Natural killer cell (primary cell): Measurements from ENCODE around the gene AJAP1. TPM values are rescaled to one million over a fixed set of nuclear protein-coding genes. Genes with fewer than 3 reads are reported as not detected.

Experiments
- ATAC-seq, 3 donors: fragments of 150-1000 bp in 2 of 3; fragments of 200-7000 bp in 1 of 3; cut with Tn5 transposase; 1 replicate in 1 of 3; 2 replicates in 2 of 3; pipeline ENCODE4 v1.10.0; 2021; ENCODE audit warnings: mild to moderate bottlenecking in 2 of 3, moderate library complexity in 2 of 3
- DNase-seq, 2 donors: peaks; one replicate each; pipeline versions ENCODE4 v3.0.0 to v3.0.0-alpha.2; 2013 to 2021; ENCODE audit warnings: mixed read lengths in 1 of 2
- H3K27ac ChIP-seq: one replicate; pipeline ENCODE4 v1.5.1; 2013; ENCODE audit warnings: mild to moderate bottlenecking, low read length
- H3K27me3 ChIP-seq: one replicate; pipeline ENCODE4 v1.6.1; 2013; ENCODE audit warnings: low read length; ENCODE audit not compliant: control insufficient read depth, insufficient read depth
- H3K36me3 ChIP-seq: one replicate; pipeline ENCODE4 v1.6.1; 2013; ENCODE audit warnings: low read length; ENCODE audit not compliant: control insufficient read depth, insufficient read depth
- H3K4me1 ChIP-seq: one replicate; pipeline ENCODE4 v1.6.1; 2013; ENCODE audit warnings: low read length; ENCODE audit not compliant: control insufficient read depth, insufficient read depth
- H3K4me3 ChIP-seq: one replicate; pipeline ENCODE4 v1.5.1; 2013; ENCODE audit warnings: low read length
- H3K9me3 ChIP-seq: one replicate; pipeline ENCODE4 v1.6.1; 2013; ENCODE audit warnings: low read length; ENCODE audit not compliant: control insufficient read depth, insufficient read depth
- H3K27ac Mint-ChIP-seq, 2 donors: one replicate each; pipeline ENCODE4 v1.8.0; 2022; ENCODE audit warnings: mild to moderate bottlenecking in 2 of 2, mixed read lengths in 2 of 2, moderate library complexity in 1 of 2
- H3K27me3 Mint-ChIP-seq, 2 donors: one replicate each; pipeline ENCODE4 v1.8.0; 2022; ENCODE audit warnings: low read depth in 2 of 2, mixed read lengths in 2 of 2
- H3K36me3 Mint-ChIP-seq: one replicate; pipeline ENCODE4 v1.8.0; 2022; ENCODE audit warnings: mixed read lengths
- H3K4me1 Mint-ChIP-seq, 2 donors: one replicate each; pipeline ENCODE4 v1.8.0; 2022; ENCODE audit warnings: mixed read lengths in 2 of 2
- H3K4me3 Mint-ChIP-seq: one replicate; pipeline ENCODE4 v1.8.0; 2022; ENCODE audit warnings: mild to moderate bottlenecking, moderate library complexity, mixed read lengths
- H3K9me3 Mint-ChIP-seq, 2 donors: one replicate each; pipeline ENCODE4 v1.8.0; 2022; ENCODE audit warnings: mixed read lengths in 2 of 2
- WGBS: methylation state at CpG from one replicate; pipeline ENCODE4 v1.1.7; 2013; ENCODE audit warnings: missing lambda C conversion rate; ENCODE audit not compliant: insufficient coverage; 5-methylcytosine and 5-hydroxymethylcytosine counted together
- intact Hi-C: fragments of 100-400 bp; cut with micrococcal nuclease; formaldehyde crosslinking; loops from one replicate; pipeline ENCODE4 v1.14.2; 2022
- total RNA-seq, 4 donors: library from RNA; stranded (reverse); fragments of 120-200 nt in 1 of 4; gene quantifications; one replicate each; pipeline versions ENCODE4 v1.2.3 to v1.2.4, GENCODE V29; 2013 to 2022
- TF ChIP-seq, protein P1 (sequence below): fragments of 200-600 bp; IDR thresholded peaks from one replicate; pipeline ENCODE4 v1.8.0; 2022; ENCODE audit warnings: antibody characterized with exemption

Gene AJAP1
- total RNA-seq, 3 donors from 2014 or later (not counting 1 experiment from before 2014, with no cell fraction given) = not detected

DNA sequence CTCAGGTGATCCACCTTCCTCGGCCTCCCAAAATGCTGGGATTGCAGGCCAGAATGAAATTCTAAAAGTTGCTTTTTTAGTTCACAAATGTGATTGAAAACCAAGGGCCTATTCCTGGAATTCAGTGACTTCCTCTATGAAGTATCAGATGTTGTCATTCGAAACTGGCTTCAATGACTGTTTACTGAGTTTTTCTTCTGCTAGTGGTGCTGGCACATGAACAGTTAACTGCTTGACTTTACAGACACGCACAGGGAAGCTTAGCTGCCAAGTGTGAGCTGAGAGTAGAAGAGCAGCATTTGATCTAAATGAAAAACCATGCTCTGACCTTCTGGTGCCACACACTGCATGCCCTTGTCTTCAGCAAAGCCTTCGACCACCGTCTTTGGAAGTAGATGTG is 32.8 kb upstream of the AJAP1 start:
- Mint-ChIP-seq H3K27me3 (no peaks in the 10 kb centered on the region), H3K9me3 (no peaks in the 10 kb centered on the region), H3K4me3 (no peak overlapping the region), H3K4me1 (no peaks in the 10 kb centered on the region), H3K36me3 (no peaks in the 10 kb centered on the region), H3K27ac (no peak overlapping the region)
- Histone ChIP-seq H3K9me3 (no peaks in the 10 kb centered on the region), H3K4me1 (no peaks in the 10 kb centered on the region), H3K27me3 (no peaks in the 10 kb centered on the region), H3K4me3 (no peak overlapping the region), H3K27ac (no peak overlapping the region), H3K36me3 (no peaks in the 10 kb centered on the region)
- DNase-seq (no peak), ATAC-seq (no peak)
- intact Hi-C loops = no loop called here
- WGBS = 66% methylated on average over 5 of the region's 5 CpGs
- TF ChIP-seq, protein P1, sequence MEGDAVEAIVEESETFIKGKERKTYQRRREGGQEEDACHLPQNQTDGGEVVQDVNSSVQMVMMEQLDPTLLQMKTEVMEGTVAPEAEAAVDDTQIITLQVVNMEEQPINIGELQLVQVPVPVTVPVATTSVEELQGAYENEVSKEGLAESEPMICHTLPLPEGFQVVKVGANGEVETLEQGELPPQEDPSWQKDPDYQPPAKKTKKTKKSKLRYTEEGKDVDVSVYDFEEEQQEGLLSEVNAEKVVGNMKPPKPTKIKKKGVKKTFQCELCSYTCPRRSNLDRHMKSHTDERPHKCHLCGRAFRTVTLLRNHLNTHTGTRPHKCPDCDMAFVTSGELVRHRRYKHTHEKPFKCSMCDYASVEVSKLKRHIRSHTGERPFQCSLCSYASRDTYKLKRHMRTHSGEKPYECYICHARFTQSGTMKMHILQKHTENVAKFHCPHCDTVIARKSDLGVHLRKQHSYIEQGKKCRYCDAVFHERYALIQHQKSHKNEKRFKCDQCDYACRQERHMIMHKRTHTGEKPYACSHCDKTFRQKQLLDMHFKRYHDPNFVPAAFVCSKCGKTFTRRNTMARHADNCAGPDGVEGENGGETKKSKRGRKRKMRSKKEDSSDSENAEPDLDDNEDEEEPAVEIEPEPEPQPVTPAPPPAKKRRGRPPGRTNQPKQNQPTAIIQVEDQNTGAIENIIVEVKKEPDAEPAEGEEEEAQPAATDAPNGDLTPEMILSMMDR = no peak

GRCh38 chr1:4622821-4623220 is 31.6 kb upstream of the AJAP1 start:
- Mint-ChIP-seq H3K36me3 (no peaks in the 10 kb centered on the region), H3K9me3 (no peaks in the 10 kb centered on the region), H3K27ac (no peak overlapping the region), H3K4me1 (no peaks in the 10 kb centered on the region), H3K4me3 (no peak overlapping the region), H3K27me3 (no peaks in the 10 kb centered on the region)
- Histone ChIP-seq H3K27ac (no peak overlapping the region), H3K4me1 (no peaks in the 10 kb centered on the region), H3K36me3 (no peaks in the 10 kb centered on the region), H3K27me3 (no peaks in the 10 kb centered on the region), H3K9me3 (no peaks in the 10 kb centered on the region), H3K4me3 (no peak overlapping the region)
- intact Hi-C loops = no loop called here
- no peak for DNase-seq
- 89% methylated on average over 10 of the region's 10 CpGs for WGBS
- peak in 1 of 3 donors; percentile 21 for ATAC-seq
- TF ChIP-seq, protein P1 = no peak

- no peaks in the 10 kb centered on the region for H3K36me3 ChIP-seq
- DNase-seq = no peak
- no peaks in the 10 kb centered on the region for H3K27me3 ChIP-seq
- no peak for ATAC-seq
- no peaks in the 10 kb centered on the region for H3K4me1 ChIP-seq
- Mint-ChIP-seq H3K4me1 (no peaks in the 10 kb centered on the region), H3K36me3 (no peaks in the 10 kb centered on the region), H3K4me3 (no peak overlapping the region), H3K27me3 (no peaks in the 10 kb centered on the region), H3K9me3 (no peaks in the 10 kb centered on the region), H3K27ac (no peak overlapping the region)
- H3K27ac ChIP-seq = no peak overlapping the region
- 86% methylated on average over 10 of the region's 10 CpGs for WGBS
- H3K4me3 ChIP-seq = no peak overlapping the region
- TF ChIP-seq, protein P1 = no peak
- intact Hi-C loops = no loop called here
- H3K9me3 ChIP-seq = no peaks in the 10 kb centered on the region
Measured at GRCh38 chr1:4624141-4624715, 30.2 kb upstream of the AJAP1 start.

DNA sequence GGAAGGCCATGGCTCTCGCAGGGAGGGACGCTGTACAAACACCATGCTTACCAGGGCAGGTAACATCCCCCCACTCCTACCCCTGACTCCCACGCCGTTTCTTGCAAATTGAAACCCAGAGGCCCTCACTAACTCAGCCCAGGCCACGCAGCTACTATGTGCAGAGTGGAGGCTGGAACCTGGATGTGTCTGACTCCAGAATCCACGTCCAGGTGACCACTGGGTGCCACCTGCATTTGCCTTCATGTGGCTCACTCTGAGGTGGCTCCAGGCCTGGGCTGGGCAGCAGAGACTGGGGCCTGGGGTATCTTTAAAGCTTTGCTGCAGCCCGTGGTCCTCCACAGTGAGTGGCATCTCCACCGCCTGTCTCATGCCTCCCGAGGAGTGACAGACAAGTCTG is 29.6 kb upstream of the AJAP1 start:
- H3K4me3 ChIP-seq = no peak overlapping the region
- ATAC-seq (no peak), DNase-seq (no peak)
- no peak overlapping the region for H3K27ac ChIP-seq
- H3K9me3 ChIP-seq = no peaks in the 10 kb centered on the region
- no peaks in the 10 kb centered on the region for H3K36me3 ChIP-seq
- Mint-ChIP-seq H3K4me1 (no peaks in the 10 kb centered on the region), H3K27ac (no peak overlapping the region), H3K36me3 (no peaks in the 10 kb centered on the region), H3K9me3 (no peaks in the 10 kb centered on the region), H3K27me3 (no peaks in the 10 kb centered on the region), H3K4me3 (no peak overlapping the region)
- no peaks in the 10 kb centered on the region for H3K27me3 ChIP-seq
- no peaks in the 10 kb centered on the region for H3K4me1 ChIP-seq
- intact Hi-C loops = no loop called here
- TF ChIP-seq, protein P1 = no peak
- 70% methylated on average over 9 of the region's 9 CpGs for WGBS
